OCI-LY1 (cell line): ENCODE data around the gene PRMT2.
"Not testable (repeated sequence)": the region's sequence is repeated elsewhere in the genome, so short reads cannot be mapped to it uniquely, and the experiment has no call there.

Experiments used
- EZH2 ChIP-seq: fragments of 200-600 bp; sonication (generic), shearing (Covaris generic); IDR thresholded peaks from 2 replicates; pipeline ENCODE4 v1.8.0; 2017; ENCODE audit warnings: borderline replicate concordance, mixed run types, mild to moderate bottlenecking, antibody characterized with exemption, low read length, moderate library complexity, mixed read lengths
- TF ChIP-seq, protein P1 (sequence below): fragments of 200-600 bp; sonication (generic), shearing (Covaris generic); IDR thresholded peaks from 2 replicates; pipeline ENCODE4 v1.5.1; 2017; ENCODE audit warnings: mild to moderate bottlenecking, antibody characterized with exemption, low read length, moderate library complexity, mixed read lengths

DNA sequence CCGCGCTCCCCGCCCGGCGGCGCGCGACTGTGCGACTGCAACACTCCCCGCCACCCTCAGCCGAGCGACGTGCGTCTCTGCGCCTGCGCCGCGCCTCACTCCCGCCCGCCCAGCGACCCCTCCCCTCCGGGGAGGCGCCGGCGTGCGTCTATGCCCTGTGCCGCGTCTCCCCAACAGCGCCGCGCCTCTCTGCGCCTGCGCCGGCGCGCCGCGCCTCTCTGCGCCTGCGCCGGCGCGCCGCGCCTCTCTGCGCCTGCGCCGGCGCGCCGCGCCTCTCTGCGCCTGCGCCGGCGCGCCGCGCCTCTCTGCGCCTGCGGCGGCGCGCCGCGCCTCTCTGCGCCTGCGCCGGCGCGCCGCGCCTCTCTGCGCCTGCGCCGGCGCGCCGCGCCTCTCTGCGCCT is 63.2 kb downstream of the PRMT2 start:
- not testable (repeated sequence) for TF ChIP-seq EZH2
- TF ChIP-seq, protein P1, sequence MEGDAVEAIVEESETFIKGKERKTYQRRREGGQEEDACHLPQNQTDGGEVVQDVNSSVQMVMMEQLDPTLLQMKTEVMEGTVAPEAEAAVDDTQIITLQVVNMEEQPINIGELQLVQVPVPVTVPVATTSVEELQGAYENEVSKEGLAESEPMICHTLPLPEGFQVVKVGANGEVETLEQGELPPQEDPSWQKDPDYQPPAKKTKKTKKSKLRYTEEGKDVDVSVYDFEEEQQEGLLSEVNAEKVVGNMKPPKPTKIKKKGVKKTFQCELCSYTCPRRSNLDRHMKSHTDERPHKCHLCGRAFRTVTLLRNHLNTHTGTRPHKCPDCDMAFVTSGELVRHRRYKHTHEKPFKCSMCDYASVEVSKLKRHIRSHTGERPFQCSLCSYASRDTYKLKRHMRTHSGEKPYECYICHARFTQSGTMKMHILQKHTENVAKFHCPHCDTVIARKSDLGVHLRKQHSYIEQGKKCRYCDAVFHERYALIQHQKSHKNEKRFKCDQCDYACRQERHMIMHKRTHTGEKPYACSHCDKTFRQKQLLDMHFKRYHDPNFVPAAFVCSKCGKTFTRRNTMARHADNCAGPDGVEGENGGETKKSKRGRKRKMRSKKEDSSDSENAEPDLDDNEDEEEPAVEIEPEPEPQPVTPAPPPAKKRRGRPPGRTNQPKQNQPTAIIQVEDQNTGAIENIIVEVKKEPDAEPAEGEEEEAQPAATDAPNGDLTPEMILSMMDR: not testable (repeated sequence)
